BJ (cell line): ENCODE results near the gene MKNK2. TPM values are rescaled to one million over a fixed set of nuclear protein-coding genes. Genes with fewer than 3 reads are reported as not detected.
A peak's percentile ranks its signal among the peaks of the same experiment; 100 is the strongest.

Experiments used
- CTCF ChIA-PET: fragments of 350-600 bp; formaldehyde crosslinking; extraction: SDS; loops from one replicate; lab custom pipeline; 2021; ENCODE audit warnings: antibody characterized with exemption, inconsistent platforms; lab: Yijun Ruan, JAX
- POLR2A ChIA-PET: fragments of 300-600 bp; sonication (Branson Sonifier 250); formaldehyde crosslinking; extraction: SDS; loops from one replicate; lab custom pipeline; 2021; ENCODE audit warnings: antibody characterized with exemption; lab: Charles Lee
- DNase-seq: peaks from one replicate; pipeline ENCODE4 v3.0.0-alpha.2; 2011; ENCODE audit warnings: low read depth
- H3K27me3 ChIP-seq: 2 replicates; pipeline ENCODE4 v1.6.0; 2011; ENCODE audit warnings: low read length; ENCODE audit not compliant: control insufficient read depth, insufficient read depth
- H3K36me3 ChIP-seq: 2 replicates; pipeline ENCODE4 v1.5.1; 2011; ENCODE audit warnings: low read length; ENCODE audit not compliant: control insufficient read depth, insufficient read depth
- H3K4me3 ChIP-seq: 2 replicates; pipeline ENCODE4 v1.5.1; 2011; ENCODE audit warnings: low read depth, mild to moderate bottlenecking, control low read depth, low read length
- CTCF ChIP-seq: IDR thresholded peaks from 2 replicates; pipeline ENCODE4 v1.5.1; 2011; ENCODE audit warnings: low read depth, mild to moderate bottlenecking, control low read depth, inconsistent platforms, low read length, moderate library complexity; ENCODE audit not compliant: insufficient read depth
- polyA plus RNA-seq: library from polyadenylated mRNA; depleted of rRNA; stranded (reverse); fragments of >200 nt; gene quantifications from 2 replicates; pipeline ENCODE4 v1.2.3, GENCODE V29; 2011

Gene MKNK2
- polyA plus RNA-seq, 1 experiment: 108 TPM

GRCh38 chr19:2070986-2071673, 20.1 kb upstream of the MKNK2 start:
- Histone ChIP-seq H3K36me3 (peaks cover 23% of the 10 kb centered on the region), H3K4me3 (no peak overlapping the region), H3K27me3 (no peaks in the 10 kb centered on the region)
- DNase-seq: no peak
- ChIA-PET POLR2A (no interaction called here), CTCF (interaction anchor here (0.7 to 1.3 kb wide), 2 partner anchors 41 to 141 kb away, joined by 3 read pairs; no protein-coding TSS in a partner anchor)
- TF ChIP-seq CTCF: no peak

GRCh38 chr19:2070436-2070827, 19.4 kb upstream of the MKNK2 start:
- ChIA-PET POLR2A (no interaction called here), CTCF (interaction anchor here (0.6 to 2.6 kb wide), 22 partner anchors 13 to 258 kb away, joined by 3 to 31 read pairs (median 4); partner anchors contain the start of genes LSM7 and SPPL2B)
- Histone ChIP-seq H3K36me3 (peaks cover 20% of the 10 kb centered on the region), H3K4me3 (no peak overlapping the region), H3K27me3 (no peaks in the 10 kb centered on the region)
- no peak for DNase-seq
- no peak for TF ChIP-seq CTCF

GRCh38 chr19:2064788-2065524, 13.9 kb upstream of the MKNK2 start:
- H3K27me3 ChIP-seq: no peaks in the 10 kb centered on the region
- no peaks in the 10 kb centered on the region for H3K36me3 ChIP-seq
- CTCF ChIA-PET: interaction anchor here (1.6 to 2.2 kb wide), 2 partner anchors 9 to 46 kb away, joined by 3 to 7 read pairs; no protein-coding TSS in a partner anchor
- POLR2A ChIA-PET: no interaction called here
- H3K4me3 ChIP-seq: no peak overlapping the region
- DNase-seq: no peak
- TF ChIP-seq CTCF: peak; percentile 35

GRCh38 chr19:2064395-2064787, 13.3 kb upstream of the MKNK2 start:
- TF ChIP-seq CTCF: no peak
- Histone ChIP-seq H3K36me3 (no peaks in the 10 kb centered on the region), H3K27me3 (no peaks in the 10 kb centered on the region), H3K4me3 (no peak overlapping the region)
- CTCF ChIA-PET: interaction anchor here (2.2 kb wide), 1 partner anchor 45 kb away, joined by 7 read pairs; no protein-coding TSS in a partner anchor
- POLR2A ChIA-PET: no interaction called here
- no peak for DNase-seq

- no peak for DNase-seq
- Histone ChIP-seq H3K36me3 (no peaks in the 10 kb centered on the region), H3K4me3 (no peak overlapping the region), H3K27me3 (no peaks in the 10 kb centered on the region)
- ChIA-PET CTCF (interaction anchor here (2.6 kb wide), 1 partner anchor 44 kb away, joined by 16 read pairs; no protein-coding TSS in a partner anchor), POLR2A (no interaction called here)
- no peak for TF ChIP-seq CTCF
These were observed 12.8 kb upstream of the MKNK2 start for GRCh38 chr19:2063824-2064223.
